Measurements from ENCODE around the gene KCNG1. TPM values are rescaled to one million over a fixed set of nuclear protein-coding genes. Genes with fewer than 3 reads are reported as not detected.
A peak's percentile ranks its signal among the peaks of the same experiment; 100 is the strongest.

The KCNG1 gene, protein sequence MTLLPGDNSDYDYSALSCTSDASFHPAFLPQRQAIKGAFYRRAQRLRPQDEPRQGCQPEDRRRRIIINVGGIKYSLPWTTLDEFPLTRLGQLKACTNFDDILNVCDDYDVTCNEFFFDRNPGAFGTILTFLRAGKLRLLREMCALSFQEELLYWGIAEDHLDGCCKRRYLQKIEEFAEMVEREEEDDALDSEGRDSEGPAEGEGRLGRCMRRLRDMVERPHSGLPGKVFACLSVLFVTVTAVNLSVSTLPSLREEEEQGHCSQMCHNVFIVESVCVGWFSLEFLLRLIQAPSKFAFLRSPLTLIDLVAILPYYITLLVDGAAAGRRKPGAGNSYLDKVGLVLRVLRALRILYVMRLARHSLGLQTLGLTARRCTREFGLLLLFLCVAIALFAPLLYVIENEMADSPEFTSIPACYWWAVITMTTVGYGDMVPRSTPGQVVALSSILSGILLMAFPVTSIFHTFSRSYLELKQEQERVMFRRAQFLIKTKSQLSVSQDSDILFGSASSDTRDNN
- total RNA-seq (2014; rRNA removed; shearing (Covaris generic)), result 26.3 and 31.0 TPM in 2 replicates
- polyA plus RNA-seq (2016; fragmentation: Nextera tagmentation; extraction: Ambion mirVana), result 6.6 and 8.1 TPM in 2 replicates
- long read RNA-seq, partial matches to known transcripts, result 2 of 6 reads
- long read RNA-seq, other reads (novel, unspliced or antisense), result 3 of 6 reads

DNA sequence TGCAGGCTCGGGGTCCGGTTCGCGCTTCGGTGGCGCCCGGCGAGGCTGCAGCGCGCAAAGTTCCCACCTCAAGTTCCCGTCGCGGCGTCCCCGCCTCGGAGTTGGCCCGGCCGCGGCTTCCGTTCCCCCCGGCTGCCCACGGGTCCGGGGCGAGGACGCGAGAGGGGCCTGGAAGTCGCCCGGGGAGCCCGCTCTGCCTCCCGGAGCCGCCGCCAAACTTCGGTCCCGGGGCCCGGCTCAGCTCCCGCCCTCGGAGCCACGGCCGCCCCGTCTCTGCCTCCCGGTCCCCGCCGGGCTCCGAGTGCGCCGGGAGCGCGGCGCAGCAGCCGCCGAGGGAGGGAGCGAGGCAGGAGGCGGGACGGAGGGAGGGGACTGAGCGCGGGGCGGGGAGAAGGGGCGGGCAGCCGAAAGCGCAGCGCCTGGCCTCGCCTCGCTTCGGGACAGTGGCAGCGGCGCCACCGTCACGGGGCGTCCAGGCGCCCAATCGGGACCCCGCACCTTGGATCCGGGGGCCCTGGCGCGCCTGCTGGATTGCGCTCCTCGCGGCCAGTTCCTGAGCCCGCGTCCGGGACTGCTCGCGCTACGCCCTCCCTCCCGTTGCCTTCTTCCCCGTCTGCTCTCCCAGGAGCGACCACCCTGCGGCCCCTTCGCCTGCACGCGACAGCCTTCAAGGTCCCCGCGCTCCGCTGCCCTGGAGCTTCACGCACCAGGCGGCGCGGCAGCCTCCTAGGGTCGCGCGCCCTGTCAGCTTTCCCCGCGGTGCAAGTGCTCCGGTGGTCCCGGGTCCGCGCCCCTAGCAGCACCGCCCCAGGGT, at the start of gene KCNG1:
Gene KCNG1, minus strand, starts transcription at position 305 of the 814 bp plus-strand sequence. CDS start 12,769 bp downstream, outside the sequence.
- peak; percentile 79 for ATAC-seq
- DNase-seq (ENCODE audit: low spot score), result peak; percentile 92
- no peaks in the 10 kb centered on the region; the same call in 1 of the 2 replicates for H3K79me2 ChIP-seq (replicated peaks; ENCODE audit: insufficient read depth)
- peaks cover 31% of the 10 kb centered on the region for H3K4me1 ChIP-seq (ENCODE audit: insufficient read depth)
- no peak within 1 kb of the TSS for H3K27ac ChIP-seq (ENCODE audit: low read depth)
- H2AFZ ChIP-seq, result peak within 1 kb of the TSS; percentile 99
- peaks cover 51% of the 10 kb centered on the region for H3K27me3 ChIP-seq (ENCODE audit: insufficient read depth)
- no peak within 1 kb of the TSS for H3K27ac Mint-ChIP-seq
- 0 out of 3 replicates have a peak, but pooled peaks cover 3% of the 10 kb centered on the region for H3K9me3 Mint-ChIP-seq
- peak within 1 kb of the TSS; percentile 92 for H3K4me2 ChIP-seq
- 0 out of 2 replicates have a peak, but pooled peaks cover 7% of the 10 kb centered on the region for H3F3A ChIP-seq (replicated peaks; ENCODE audit: low read depth)
- peaks cover 42% of the 10 kb centered on the region for H3K27me3 Mint-ChIP-seq (ENCODE audit: insufficient read depth, low read depth, poor library complexity)
- H4K20me1 ChIP-seq (replicated peaks; ENCODE audit: insufficient read depth), result 0 out of 2 replicates have a peak, but pooled peaks cover 2% of the 10 kb centered on the region
- H3K4me1 Mint-ChIP-seq, result peaks cover 35% of the 10 kb centered on the region
- no peaks in the 10 kb centered on the region for H3K36me3 ChIP-seq (ENCODE audit: insufficient read depth)
- H3K9me2 ChIP-seq (ENCODE audit: insufficient read depth), result no peaks in the 10 kb centered on the region
- TF ChIP-seq ZNF114 (CRISPR knock-in tag; IDR thresholded peaks at IDR 0.05) (no peak), POLR2AphosphoS5 (IDR thresholded peaks at IDR 0.05; ENCODE audit: low read depth) (peak; percentile 79)
- peaks cover 8% of the 10 kb centered on the region for H3K36me3 Mint-ChIP-seq (ENCODE audit: low read depth)
- H3K4me3 Mint-ChIP-seq, result peak within 1 kb of the TSS; percentile 75
- peak within 1 kb of the TSS; percentile 73 for H3K4me3 ChIP-seq

DNA sequence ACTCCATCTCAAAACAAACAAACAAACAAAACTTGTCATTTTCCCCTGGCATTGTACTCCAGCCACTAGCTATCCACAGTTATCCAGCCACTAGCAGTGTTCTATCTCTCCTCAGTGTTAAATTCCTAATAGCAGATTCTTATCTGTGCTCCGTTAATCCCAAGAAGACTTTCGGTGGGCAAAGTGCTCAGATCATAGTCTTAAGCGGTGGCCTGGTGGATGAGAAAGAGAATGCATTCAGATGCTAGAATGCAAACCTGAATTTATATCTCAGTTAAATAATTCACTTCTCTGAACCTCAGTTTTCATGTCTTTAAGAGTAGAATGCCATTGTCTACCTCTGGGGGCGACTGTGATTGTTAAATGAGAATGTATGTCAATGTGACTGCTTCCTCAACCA, 47.7 kb upstream of the KCNG1 start:
- no peaks in the 10 kb centered on the region for H3F3A ChIP-seq (replicated peaks; ENCODE audit: low read depth)
- TF ChIP-seq, protein P1, sequence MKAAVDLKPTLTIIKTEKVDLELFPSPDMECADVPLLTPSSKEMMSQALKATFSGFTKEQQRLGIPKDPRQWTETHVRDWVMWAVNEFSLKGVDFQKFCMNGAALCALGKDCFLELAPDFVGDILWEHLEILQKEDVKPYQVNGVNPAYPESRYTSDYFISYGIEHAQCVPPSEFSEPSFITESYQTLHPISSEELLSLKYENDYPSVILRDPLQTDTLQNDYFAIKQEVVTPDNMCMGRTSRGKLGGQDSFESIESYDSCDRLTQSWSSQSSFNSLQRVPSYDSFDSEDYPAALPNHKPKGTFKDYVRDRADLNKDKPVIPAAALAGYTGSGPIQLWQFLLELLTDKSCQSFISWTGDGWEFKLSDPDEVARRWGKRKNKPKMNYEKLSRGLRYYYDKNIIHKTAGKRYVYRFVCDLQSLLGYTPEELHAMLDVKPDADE (IDR thresholded peaks at IDR 0.05), result no peak
- no peak for TF ChIP-seq POLR2AphosphoS5 (IDR thresholded peaks at IDR 0.05; ENCODE audit: low read depth)
- TF ChIP-seq ZNF331 (CRISPR knock-in tag; IDR thresholded peaks at IDR 0.05; ENCODE audit: low read depth), result no peak
- no peak for TF ChIP-seq CREB1 (CRISPR knock-in tag; IDR thresholded peaks at IDR 0.05; ENCODE audit: low read depth)
- TF ChIP-seq NANOG (IDR thresholded peaks at IDR 0.05; ENCODE audit: borderline replicate concordance), result no peak
- TF ChIP-seq ZNF114 (CRISPR knock-in tag; IDR thresholded peaks at IDR 0.05), result no peak
- TF ChIP-seq, protein P2, sequence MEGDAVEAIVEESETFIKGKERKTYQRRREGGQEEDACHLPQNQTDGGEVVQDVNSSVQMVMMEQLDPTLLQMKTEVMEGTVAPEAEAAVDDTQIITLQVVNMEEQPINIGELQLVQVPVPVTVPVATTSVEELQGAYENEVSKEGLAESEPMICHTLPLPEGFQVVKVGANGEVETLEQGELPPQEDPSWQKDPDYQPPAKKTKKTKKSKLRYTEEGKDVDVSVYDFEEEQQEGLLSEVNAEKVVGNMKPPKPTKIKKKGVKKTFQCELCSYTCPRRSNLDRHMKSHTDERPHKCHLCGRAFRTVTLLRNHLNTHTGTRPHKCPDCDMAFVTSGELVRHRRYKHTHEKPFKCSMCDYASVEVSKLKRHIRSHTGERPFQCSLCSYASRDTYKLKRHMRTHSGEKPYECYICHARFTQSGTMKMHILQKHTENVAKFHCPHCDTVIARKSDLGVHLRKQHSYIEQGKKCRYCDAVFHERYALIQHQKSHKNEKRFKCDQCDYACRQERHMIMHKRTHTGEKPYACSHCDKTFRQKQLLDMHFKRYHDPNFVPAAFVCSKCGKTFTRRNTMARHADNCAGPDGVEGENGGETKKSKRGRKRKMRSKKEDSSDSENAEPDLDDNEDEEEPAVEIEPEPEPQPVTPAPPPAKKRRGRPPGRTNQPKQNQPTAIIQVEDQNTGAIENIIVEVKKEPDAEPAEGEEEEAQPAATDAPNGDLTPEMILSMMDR (conservative IDR thresholded peaks at IDR 0.05; ENCODE audit: low read depth in 2 of 2), result peak; percentile 10 to 47; a peak in 2 of 4 replicates
- ATAC-seq (peak; percentile 46), DNase-seq (ENCODE audit: low spot score) (peak; percentile 47)
- H3K36me3 ChIP-seq (ENCODE audit: insufficient read depth), result no peaks in the 10 kb centered on the region
- peaks cover 5% of the 10 kb centered on the region; the same call in 1 of the 2 replicates for H3K9me2 ChIP-seq (ENCODE audit: insufficient read depth)
- H3K79me2 ChIP-seq (replicated peaks; ENCODE audit: insufficient read depth), result no peaks in the 10 kb centered on the region
- Mint-ChIP-seq H3K9me3 (peaks cover 3% of the 10 kb centered on the region; the same call in 1 of the 3 replicates), H3K27me3 (ENCODE audit: insufficient read depth, low read depth, poor library complexity) (peaks cover 2% of the 10 kb centered on the region), H3K27ac (no peak overlapping the region), H3K36me3 (ENCODE audit: low read depth) (no peaks in the 10 kb centered on the region), H3K4me3 (no peak overlapping the region), H3K4me1 (peaks cover 7% of the 10 kb centered on the region; the same call in 2 of the 3 replicates)
- H3K27ac ChIP-seq (ENCODE audit: low read depth), result no peak overlapping the region
- H3K4me1 ChIP-seq (ENCODE audit: insufficient read depth), result no peaks in the 10 kb centered on the region
- no peak overlapping the region for H3K4me3 ChIP-seq
- peak overlapping the region; percentile 76 for H2AFZ ChIP-seq
- H3K4me2 ChIP-seq, result no peak overlapping the region
- H3K27me3 ChIP-seq (ENCODE audit: insufficient read depth), result no peaks in the 10 kb centered on the region
- H4K20me1 ChIP-seq (replicated peaks; ENCODE audit: insufficient read depth), result no peaks in the 10 kb centered on the region
